GM10266 (cell line): ENCODE data around the gene SP3.

Experiments
- DNase-seq: peaks from one replicate; pipeline ENCODE4 v3.0.0; 2012; ENCODE audit errors: extremely low spot score
- CTCF ChIP-seq: IDR thresholded peaks from 2 replicates; pipeline ENCODE4 v1.5.1; 2012; ENCODE audit warnings: mild to moderate bottlenecking, low read depth; ENCODE audit not compliant: control insufficient read depth, insufficient read depth; ENCODE audit errors: missing control alignments

The SP3 gene

DNA sequence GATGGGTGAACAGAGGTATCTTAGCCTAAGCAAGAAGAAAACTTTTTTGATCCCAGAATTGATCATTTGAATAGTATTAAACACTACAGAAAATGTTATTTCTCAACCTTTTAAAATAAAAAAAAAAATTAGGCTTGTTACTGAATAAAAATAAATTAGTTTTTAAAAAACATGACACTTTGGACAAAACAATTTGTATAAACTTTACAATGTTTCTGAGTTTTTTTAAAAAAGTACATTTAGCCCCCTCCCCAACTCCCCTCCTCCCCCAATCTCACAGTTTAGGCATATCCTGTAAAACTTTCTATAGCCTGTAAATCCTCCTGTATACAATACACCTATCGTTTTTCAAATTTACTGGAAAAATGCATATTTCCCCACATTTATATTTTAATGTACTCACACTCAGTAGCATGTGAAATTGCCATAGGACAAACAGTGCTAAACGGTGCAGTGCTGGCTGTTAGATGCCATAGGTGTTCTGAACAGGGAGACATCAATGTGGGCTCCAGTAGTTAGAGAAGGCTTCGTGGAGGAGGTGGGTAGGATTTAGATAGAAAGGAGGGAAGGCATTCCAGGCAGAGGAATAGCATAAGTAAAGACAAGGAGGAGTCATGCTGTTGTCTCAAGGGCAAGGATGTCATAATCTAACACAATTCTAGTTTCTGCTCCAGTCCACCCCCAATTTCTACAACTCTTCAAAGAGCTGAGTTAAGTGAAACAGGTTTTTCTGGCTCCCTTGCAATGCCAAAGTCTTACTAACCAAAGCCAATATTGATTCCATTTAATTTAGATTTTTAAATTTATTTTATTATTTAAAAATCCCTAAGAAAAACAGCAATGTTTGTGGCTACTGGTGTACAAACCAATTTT lies 50.9 kb downstream of the SP3 start:
- TF ChIP-seq CTCF = no peak
- no peak for DNase-seq

DNA sequence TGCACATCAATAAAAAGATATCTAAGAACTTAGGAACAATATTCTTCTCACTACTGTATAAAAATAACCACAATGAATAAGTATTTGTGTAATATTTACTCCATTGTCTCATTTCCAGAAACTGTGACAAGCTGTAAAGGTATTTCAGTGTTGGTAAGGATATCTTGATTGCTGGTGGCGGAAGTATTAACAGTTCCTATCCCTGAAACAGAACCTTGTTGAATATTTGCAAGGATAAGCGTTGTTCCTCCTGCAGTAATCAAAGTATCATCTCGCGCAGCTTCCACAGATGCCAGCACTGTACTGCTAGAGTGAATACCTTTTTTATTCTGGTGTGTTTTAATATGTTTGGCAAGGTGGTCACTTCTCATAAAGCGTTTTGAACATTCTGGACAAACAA lies 55.3 kb downstream of the SP3 start:
- no peak for TF ChIP-seq CTCF

DNA sequence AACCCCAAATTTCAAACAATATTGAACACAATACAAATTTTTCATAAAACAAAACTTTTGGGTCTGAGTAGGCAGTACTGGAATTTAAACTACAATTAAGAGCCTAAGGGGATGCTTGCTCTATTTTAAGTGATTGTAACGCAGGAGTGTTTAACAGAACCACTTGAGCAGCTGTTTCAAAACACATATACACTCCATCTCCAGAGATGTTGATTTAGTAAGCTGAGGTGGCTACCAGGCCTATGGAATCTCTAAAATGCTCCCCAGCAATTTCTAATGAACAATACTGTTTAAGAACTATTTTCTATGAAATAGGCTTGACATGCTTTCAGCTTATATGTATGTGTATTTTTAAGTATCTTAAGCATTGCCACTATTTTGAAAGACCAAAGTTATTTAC lies 58.5 kb downstream of the SP3 start:
- no peak for TF ChIP-seq CTCF
- DNase-seq = no peak

More for the DNA sequence above, 55.3 kb downstream of the SP3 start:
- no peak for DNase-seq

DNA sequence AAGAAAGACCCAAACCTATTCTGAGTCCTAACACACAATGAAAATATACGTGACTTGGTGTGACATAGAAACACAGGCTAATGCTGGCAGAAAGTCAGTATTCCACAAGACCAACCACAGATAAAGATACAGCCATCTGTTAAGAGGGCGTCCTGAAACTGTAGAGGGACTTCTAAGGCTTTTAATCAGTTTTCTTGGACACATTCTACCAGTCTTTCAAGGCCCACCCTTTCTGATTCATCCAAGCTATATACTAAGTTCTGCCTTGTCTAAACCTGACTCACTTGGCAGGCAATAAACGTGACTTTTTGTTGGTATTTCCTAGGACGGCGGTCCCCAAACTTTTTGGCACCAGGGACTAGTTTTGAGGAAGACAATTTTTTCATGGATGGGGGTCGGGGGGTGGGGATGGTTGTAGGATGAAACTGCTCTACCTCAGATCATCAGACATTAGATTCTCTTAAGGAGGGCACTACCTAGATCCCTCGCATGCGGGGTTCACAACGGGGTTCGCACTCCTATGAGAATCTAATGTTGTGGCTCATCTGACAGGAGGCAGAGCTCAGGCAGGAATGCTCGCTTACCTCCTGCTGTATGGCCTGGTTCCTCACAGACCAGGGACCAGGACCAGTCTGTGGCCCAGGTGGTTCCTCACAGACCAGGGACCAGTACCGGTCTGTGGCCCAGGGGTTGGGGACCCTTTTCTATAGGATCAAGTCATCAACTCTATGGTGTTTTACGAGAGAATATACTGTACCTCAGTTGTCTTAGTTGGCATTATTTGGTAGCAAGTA lies 61.4 kb downstream of the SP3 start:
- no peak for DNase-seq
- no peak for TF ChIP-seq CTCF

GRCh38 chr2:173898996-173899395 lies 66.2 kb downstream of the SP3 start:
- TF ChIP-seq CTCF = no peak

GRCh38 chr2:173898178-173898668 lies 67.0 kb downstream of the SP3 start:
- peak; percentile 45 for DNase-seq
- no peak for TF ChIP-seq CTCF

More at GRCh38 chr2:173898996-173899395, 66.2 kb downstream of the SP3 start:
- DNase-seq = peak; percentile 30
